ENCODE measurements around the gene PDIK1L. TPM values are rescaled to one million over a fixed set of nuclear protein-coding genes. Genes with fewer than 3 reads are reported as not detected.

PDIK1L gene
- total RNA-seq, 3 donors from 2014 or later (not counting 1 experiment from before 2014, with no cell fraction given), result 3.1 to 8.2 (median 8.1) TPM

- no peaks in the 10 kb centered on the region for H3K36me3 Mint-ChIP-seq
Observed at GRCh38 chr1:26164861-26165842, 53.5 kb downstream of the PDIK1L start.

GRCh38 chr1:26166719-26167281, 55.2 kb downstream of the PDIK1L start:
- no peaks in the 10 kb centered on the region for H3K36me3 ChIP-seq (ENCODE audit: control insufficient read depth, insufficient read depth, low read length)
- no peaks in the 10 kb centered on the region for H3K36me3 Mint-ChIP-seq
- 71% methylated on average over 4 of the region's 4 CpGs for WGBS (ENCODE audit: insufficient coverage)
- peak in 1 of 2 donors; percentile 35 for DNase-seq
- no peaks in the 10 kb centered on the region for H3K9me3 Mint-ChIP-seq
- peaks cover 19% of the 10 kb centered on the region for H3K27me3 ChIP-seq (ENCODE audit: control insufficient read depth, insufficient read depth, low read length)
- peaks cover 0 to 24% of the 10 kb centered on the region in 2 donors for H3K27me3 Mint-ChIP-seq (ENCODE audit: low read depth in 2 of 2)
- TF ChIP-seq CTCF (IDR thresholded peaks at IDR 0.05), result no peak
- H3K4me1 Mint-ChIP-seq, result peaks cover 0 to 29% of the 10 kb centered on the region in 2 donors
- H3K27ac Mint-ChIP-seq, result no peak overlapping the region
- H3K4me1 ChIP-seq (ENCODE audit: control insufficient read depth, insufficient read depth, low read length), result peaks cover 36% of the 10 kb centered on the region
- no peak overlapping the region for H3K4me3 Mint-ChIP-seq
- no peaks in the 10 kb centered on the region for H3K9me3 ChIP-seq (ENCODE audit: control insufficient read depth, insufficient read depth, low read length)
- H3K4me3 ChIP-seq (ENCODE audit: low read length), result no peak overlapping the region
- peak in 1 of 3 donors; percentile 23 for ATAC-seq
- H3K27ac ChIP-seq (ENCODE audit: low read length), result no peak overlapping the region
- intact Hi-C loops (cut with micrococcal nuclease), result loop anchor here (5.0 to 10.0 kb wide), 2 partner anchors 66 to 228 kb away; partner anchors contain the start of gene CEP85

More at GRCh38 chr1:26164861-26165842, 53.5 kb downstream of the PDIK1L start:
- ATAC-seq (no peak), DNase-seq (no peak)
- Histone ChIP-seq H3K36me3 (ENCODE audit: control insufficient read depth, insufficient read depth, low read length) (no peaks in the 10 kb centered on the region), H3K4me1 (ENCODE audit: control insufficient read depth, insufficient read depth, low read length) (peaks cover 32% of the 10 kb centered on the region), H3K27ac (ENCODE audit: low read length) (no peak overlapping the region), H3K4me3 (ENCODE audit: low read length) (no peak overlapping the region), H3K9me3 (ENCODE audit: control insufficient read depth, insufficient read depth, low read length) (no peaks in the 10 kb centered on the region), H3K27me3 (ENCODE audit: control insufficient read depth, insufficient read depth, low read length) (peaks cover 19% of the 10 kb centered on the region)
- no peak for TF ChIP-seq CTCF (IDR thresholded peaks at IDR 0.05)
- intact Hi-C loops (cut with micrococcal nuclease), result loop anchor here (1.0 to 10.0 kb wide), 3 partner anchors 60 to 230 kb away; partner anchors contain the start of gene CEP85
- Mint-ChIP-seq H3K27me3 (ENCODE audit: low read depth in 2 of 2) (peaks cover 0 to 24% of the 10 kb centered on the region in 2 donors), H3K4me3 (peak overlapping the region; percentile 64), H3K4me1 (peaks cover 0 to 19% of the 10 kb centered on the region in 2 donors), H3K9me3 (no peaks in the 10 kb centered on the region), H3K27ac (no peak overlapping the region)
- WGBS (ENCODE audit: insufficient coverage), result 67% methylated on average over 17 of the region's 19 CpGs

- Histone ChIP-seq H3K4me3 (ENCODE audit: low read length) (peak within 1 kb of the TSS; percentile 60), H3K27me3 (ENCODE audit: control insufficient read depth, insufficient read depth, low read length) (peaks cover 8% of the 10 kb centered on the region), H3K36me3 (ENCODE audit: control insufficient read depth, insufficient read depth, low read length) (no peaks in the 10 kb centered on the region), H3K9me3 (ENCODE audit: control insufficient read depth, insufficient read depth, low read length) (no peaks in the 10 kb centered on the region), H3K4me1 (ENCODE audit: control insufficient read depth, insufficient read depth, low read length) (peaks cover 30% of the 10 kb centered on the region), H3K27ac (ENCODE audit: low read length) (peak within 1 kb of the TSS; percentile 10)
- intact Hi-C loops (cut with micrococcal nuclease), result loop anchor here (1.0 to 10.0 kb wide), 3 partner anchors 64 to 226 kb away; partner anchors contain the start of gene CEP85
- H3K4me1 Mint-ChIP-seq, result peaks cover 0 to 25% of the 10 kb centered on the region in 2 donors
- DNase-seq (no peak), ATAC-seq (no peak)
- 94% methylated on average over 5 of the region's 5 CpGs for WGBS (ENCODE audit: insufficient coverage)
- TF ChIP-seq CTCF (IDR thresholded peaks at IDR 0.05), result no peak
- peaks cover 0 to 17% of the 10 kb centered on the region in 2 donors for H3K27me3 Mint-ChIP-seq (ENCODE audit: low read depth in 2 of 2)
- H3K9me3 Mint-ChIP-seq, result no peaks in the 10 kb centered on the region
- H3K4me3 Mint-ChIP-seq, result peak within 1 kb of the TSS; percentile 84
- no peaks in the 10 kb centered on the region for H3K36me3 Mint-ChIP-seq
- H3K27ac Mint-ChIP-seq, result peak within 1 kb of the TSS; percentile 66 to 92
Observed at GRCh38 chr1:26168410-26169197, 57.0 kb downstream of the PDIK1L start, which contains the start of gene C1orf232. Gene C1orf232, minus strand, starts transcription at chr1:26168963. Its CDS starts 464 bp downstream, at chr1:26168499.
